CD4-positive, alpha-beta T cell (primary cell): ENCODE results near the gene C16orf95. TPM values are rescaled to one million over a fixed set of nuclear protein-coding genes. Genes with fewer than 3 reads are reported as not detected.
A peak's percentile ranks its signal among the peaks of the same experiment; 100 is the strongest.

Experiments used
- ATAC-seq: fragments of 200-7000 bp; cut with Tn5 transposase; one replicate; pipeline ENCODE4 v1.10.0; 2022; ENCODE audit warnings: mild to moderate bottlenecking; ENCODE audit not compliant: poor library complexity
- CTCF ChIA-PET: fragments of 350-600 bp; sonication (Branson Sonifier 250); formaldehyde crosslinking; loops from one replicate; lab custom pipeline; 2021; ENCODE audit warnings: antibody characterized with exemption, inconsistent platforms; lab: Charles Lee
- POLR2A ChIA-PET: fragments of 350-600 bp; sonication (Branson Sonifier 250); formaldehyde crosslinking; loops from one replicate; lab custom pipeline; 2021; ENCODE audit warnings: antibody characterized with exemption, inconsistent platforms; lab: Charles Lee
- DNase-seq, 14 experiments: peaks; one replicate each; pipeline ENCODE4 v3.0.0-alpha.2; 2013 to 2020; ENCODE audit warnings: mixed read lengths in 2 of 14
- H3K27ac ChIP-seq, 2 donors: one replicate each; pipeline versions ENCODE4 v1.5.1 to v1.7.0; 2013; ENCODE audit warnings: low read length in 2 of 2, low read depth in 1 of 2, mild to moderate bottlenecking in 1 of 2
- H3K27me3 ChIP-seq, 2 experiments: 1 replicate in 1 of 2; 2 replicates in 1 of 2; pipeline versions ENCODE4 v1.6.1 to v1.7.0; 2013; ENCODE audit warnings: low read length in 2 of 2, control low read depth in 1 of 2, mild to moderate bottlenecking in 1 of 2, moderate library complexity in 1 of 2; ENCODE audit not compliant: insufficient read depth in 2 of 2, control insufficient read depth in 1 of 2
- H3K36me3 ChIP-seq: one replicate; pipeline ENCODE4 v1.6.1; 2013; ENCODE audit warnings: low read length, control low read depth; ENCODE audit not compliant: insufficient read depth
- H3K4me1 ChIP-seq: one replicate; pipeline ENCODE4 v1.6.1; 2013; ENCODE audit warnings: low read length, control low read depth; ENCODE audit not compliant: insufficient read depth
- H3K4me3 ChIP-seq: one replicate; pipeline ENCODE4 v1.5.1; 2013; ENCODE audit warnings: mild to moderate bottlenecking, low read length, moderate library complexity
- H3K9me3 ChIP-seq, 2 experiments: 1 replicate in 1 of 2; 2 replicates in 1 of 2; pipeline versions ENCODE4 v1.6.1 to v1.7.0; 2013; ENCODE audit warnings: low read length in 2 of 2, mild to moderate bottlenecking in 2 of 2, control low read depth in 1 of 2, moderate library complexity in 1 of 2; ENCODE audit not compliant: control insufficient read depth in 1 of 2, insufficient read depth in 1 of 2
- H3K27ac Mint-ChIP-seq: one replicate; pipeline ENCODE4 v1.8.0; 2020; ENCODE audit warnings: mixed read lengths
- H3K27me3 Mint-ChIP-seq: one replicate; pipeline ENCODE4 v1.8.0; 2021; ENCODE audit warnings: mixed read lengths
- H3K36me3 Mint-ChIP-seq: one replicate; pipeline ENCODE4 v1.8.0; 2021; ENCODE audit warnings: low read depth, mixed read lengths
- H3K4me1 Mint-ChIP-seq: one replicate; pipeline ENCODE4 v1.8.0; 2021; ENCODE audit warnings: low read depth, mixed read lengths
- H3K4me3 Mint-ChIP-seq: one replicate; pipeline ENCODE4 v1.8.0; 2020; ENCODE audit warnings: mild to moderate bottlenecking, mixed read lengths
- H3K9me3 Mint-ChIP-seq: one replicate; pipeline ENCODE4 v1.8.0; 2020; ENCODE audit warnings: mixed read lengths
- intact Hi-C, 2 experiments: fragments of 100-400 bp; cut with DNase I in 1 of 2; cut with micrococcal nuclease in 1 of 2; formaldehyde crosslinking; loops; one replicate each; pipeline versions ENCODE4 v1.15.1 to v1.9.0; 2023 to 2025; cut with DNase I, micrococcal nuclease
- total RNA-seq, 174 experiments: library from RNA in 2 of 174; stranded (reverse) in 2 of 174; gene quantifications; one replicate each; pipeline ENCODE4 v1.2.3 and lab custom pipeline; 2021 to 2026
- TF ChIP-seq, protein P1 (sequence below): fragments of 200-600 bp; IDR thresholded peaks from one replicate; pipeline ENCODE4 v1.8.0; 2022; ENCODE audit warnings: antibody characterized with exemption, mild to moderate bottlenecking

C16orf95 gene
- total RNA-seq, 2 experiments from 2014 or later: 0.74 to 1.2 TPM

DNA sequence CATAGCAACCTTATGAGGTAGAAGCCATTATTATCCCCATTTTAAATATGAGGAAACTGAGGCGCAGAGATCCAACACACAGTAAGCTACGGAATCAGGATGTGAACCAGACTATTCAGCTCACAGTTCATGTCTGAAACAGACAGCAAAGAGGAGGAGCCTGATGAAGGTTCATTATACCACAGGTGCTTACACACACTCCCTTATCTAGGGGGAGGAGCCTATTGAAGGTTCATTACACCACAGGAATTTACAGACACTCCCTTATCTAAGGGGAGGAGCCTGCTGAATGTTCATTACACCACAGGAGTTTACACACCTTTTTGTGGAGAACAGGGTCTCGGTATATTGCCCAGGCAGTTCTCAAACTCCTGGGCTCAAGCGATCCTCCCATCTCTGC lies 21.9 kb downstream of the C16orf95 start:
- no peaks in the 10 kb centered on the region for H3K36me3 ChIP-seq
- no peak overlapping the region for H3K27ac ChIP-seq
- H3K4me1 ChIP-seq: peaks cover 3% of the 10 kb centered on the region
- no peak overlapping the region for H3K27ac Mint-ChIP-seq
- H3K4me3 ChIP-seq: no peak overlapping the region
- H3K9me3 ChIP-seq: peaks cover 0 to 4% of the 10 kb centered on the region in 2 experiments
- POLR2A ChIA-PET: no interaction called here
- no peak overlapping the region for H3K4me3 Mint-ChIP-seq
- TF ChIP-seq, protein P1, sequence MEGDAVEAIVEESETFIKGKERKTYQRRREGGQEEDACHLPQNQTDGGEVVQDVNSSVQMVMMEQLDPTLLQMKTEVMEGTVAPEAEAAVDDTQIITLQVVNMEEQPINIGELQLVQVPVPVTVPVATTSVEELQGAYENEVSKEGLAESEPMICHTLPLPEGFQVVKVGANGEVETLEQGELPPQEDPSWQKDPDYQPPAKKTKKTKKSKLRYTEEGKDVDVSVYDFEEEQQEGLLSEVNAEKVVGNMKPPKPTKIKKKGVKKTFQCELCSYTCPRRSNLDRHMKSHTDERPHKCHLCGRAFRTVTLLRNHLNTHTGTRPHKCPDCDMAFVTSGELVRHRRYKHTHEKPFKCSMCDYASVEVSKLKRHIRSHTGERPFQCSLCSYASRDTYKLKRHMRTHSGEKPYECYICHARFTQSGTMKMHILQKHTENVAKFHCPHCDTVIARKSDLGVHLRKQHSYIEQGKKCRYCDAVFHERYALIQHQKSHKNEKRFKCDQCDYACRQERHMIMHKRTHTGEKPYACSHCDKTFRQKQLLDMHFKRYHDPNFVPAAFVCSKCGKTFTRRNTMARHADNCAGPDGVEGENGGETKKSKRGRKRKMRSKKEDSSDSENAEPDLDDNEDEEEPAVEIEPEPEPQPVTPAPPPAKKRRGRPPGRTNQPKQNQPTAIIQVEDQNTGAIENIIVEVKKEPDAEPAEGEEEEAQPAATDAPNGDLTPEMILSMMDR: no peak
- ATAC-seq (peak; percentile 82), DNase-seq (peak in 2 of 14 experiments; percentile 17 to 41)
- H3K27me3 Mint-ChIP-seq: no peaks in the 10 kb centered on the region
- H3K36me3 Mint-ChIP-seq: no peaks in the 10 kb centered on the region
- intact Hi-C loops: loop anchor here in 1 of 2 experiments (5.0 to 10.0 kb wide), 2 partner anchors 340 to 733 kb away; no protein-coding TSS in a partner anchor
- H3K9me3 Mint-ChIP-seq: no peaks in the 10 kb centered on the region
- CTCF ChIA-PET: no interaction called here
- H3K27me3 ChIP-seq: no peaks in the 10 kb centered on the region
- peaks cover 4% of the 10 kb centered on the region for H3K4me1 Mint-ChIP-seq

DNA sequence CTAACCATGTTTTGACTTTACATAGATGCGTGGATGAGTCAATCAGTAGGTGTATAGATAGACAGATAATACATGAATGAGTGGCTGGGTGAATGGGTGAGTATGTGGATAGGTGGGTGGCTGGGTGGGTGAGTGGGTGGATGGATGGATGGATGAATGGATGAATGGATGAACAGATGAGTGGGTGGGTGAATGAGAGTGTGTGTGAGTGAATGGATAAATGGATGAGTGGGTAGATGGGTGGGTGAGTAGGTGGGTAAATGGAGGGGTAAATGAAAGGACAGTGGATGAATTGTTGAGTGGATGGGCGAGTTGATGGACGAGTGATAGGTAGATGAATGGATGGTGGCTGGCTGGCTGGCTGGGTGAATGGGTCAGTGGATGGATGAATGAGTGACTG lies 23.2 kb downstream of the C16orf95 start:
- no peak for ATAC-seq
- H3K27ac Mint-ChIP-seq: no peak overlapping the region
- no peak overlapping the region for H3K27ac ChIP-seq
- TF ChIP-seq, protein P1: no peak
- peaks cover 3% of the 10 kb centered on the region for H3K4me1 ChIP-seq
- DNase-seq: no peak
- H3K36me3 Mint-ChIP-seq: no peaks in the 10 kb centered on the region
- H3K27me3 ChIP-seq: no peaks in the 10 kb centered on the region
- H3K36me3 ChIP-seq: no peaks in the 10 kb centered on the region
- no peaks in the 10 kb centered on the region for H3K9me3 Mint-ChIP-seq
- H3K9me3 ChIP-seq: peaks cover 0 to 4% of the 10 kb centered on the region in 2 experiments
- peaks cover 4% of the 10 kb centered on the region for H3K4me1 Mint-ChIP-seq
- intact Hi-C loops: loop anchor here in 1 of 2 experiments (10.0 kb wide), 1 partner anchor 341 kb away; no protein-coding TSS in a partner anchor
- POLR2A ChIA-PET: no interaction called here
- H3K4me3 ChIP-seq: no peak overlapping the region
- H3K27me3 Mint-ChIP-seq: no peaks in the 10 kb centered on the region
- CTCF ChIA-PET: no interaction called here
- H3K4me3 Mint-ChIP-seq: no peak overlapping the region

- Mint-ChIP-seq H3K36me3 (no peaks in the 10 kb centered on the region), H3K4me3 (no peak overlapping the region), H3K4me1 (no peaks in the 10 kb centered on the region), H3K9me3 (no peaks in the 10 kb centered on the region), H3K27ac (no peak overlapping the region), H3K27me3 (no peaks in the 10 kb centered on the region)
- no peaks in the 10 kb centered on the region for H3K36me3 ChIP-seq
- peaks cover 0 to 6% of the 10 kb centered on the region in 2 experiments for H3K9me3 ChIP-seq
- no peaks in the 10 kb centered on the region for H3K27me3 ChIP-seq
- no peak overlapping the region for H3K4me3 ChIP-seq
- ATAC-seq: no peak
- H3K27ac ChIP-seq: no peak overlapping the region
- TF ChIP-seq, protein P1: no peak
- intact Hi-C loops: loop anchor here in 1 of 2 experiments (10.0 kb wide), 1 partner anchor 343 kb away; no protein-coding TSS in a partner anchor
- CTCF ChIA-PET: no interaction called here
- POLR2A ChIA-PET: no interaction called here
- no peaks in the 10 kb centered on the region for H3K4me1 ChIP-seq
- no peak for DNase-seq
These were observed 25.2 kb downstream of the C16orf95 start for GRCh38 chr16:87291944-87292343.
